SK-N-SH treated with all-trans-retinoic acid at 6 μM for 48 hours (cell line): ENCODE results near the gene FTO.

ENCODE experiments used
- ATAC-seq: fragments of 200-7000 bp; cut with Tn5 transposase; 3 replicates; pipeline ENCODE4 v1.9.1; 2020; ENCODE audit warnings: mild to moderate bottlenecking, moderate library complexity
- CSDC2 ChIP-seq: fragments of 250-450 bp; sonication (Bioruptor Pico); IDR thresholded peaks from 2 replicates; pipeline ENCODE4 v1.5.0; 2020; ENCODE audit warnings: mild to moderate bottlenecking, moderate library complexity
- CSRNP3 ChIP-seq: fragments of 250-450 bp; sonication (Bioruptor Pico); IDR thresholded peaks from 2 replicates; pipeline ENCODE4 v1.5.1; 2021; ENCODE audit warnings: mild to moderate bottlenecking, moderate library complexity
- ESRRG ChIP-seq: fragments of 250-450 bp; sonication (Bioruptor Pico); IDR thresholded peaks from 2 replicates; pipeline ENCODE4 v1.6.1; 2021; ENCODE audit warnings: mild to moderate bottlenecking
- ISL1 ChIP-seq: fragments of 250-450 bp; sonication (Bioruptor Pico); IDR thresholded peaks from 2 replicates; pipeline ENCODE4 v2.1.2; 2022; ENCODE audit warnings: mild to moderate bottlenecking, moderate library complexity
- OSR1 ChIP-seq: fragments of 250-450 bp; sonication (Bioruptor Pico); IDR thresholded peaks from 2 replicates; pipeline ENCODE4 v1.8.0; 2022; ENCODE audit warnings: moderate library complexity, mild to moderate bottlenecking, inconsistent platforms
- POU6F1 ChIP-seq: fragments of 250-450 bp; sonication (Bioruptor Pico); IDR thresholded peaks from 2 replicates; pipeline ENCODE4 v1.8.0; 2021; ENCODE audit warnings: low read depth, mild to moderate bottlenecking, moderate library complexity, borderline replicate concordance
- PPARA ChIP-seq: fragments of 250-450 bp; sonication (Bioruptor Pico); IDR thresholded peaks from 2 replicates; pipeline ENCODE4 v1.5.0; 2020; ENCODE audit warnings: mild to moderate bottlenecking, borderline replicate concordance
- SNAI2 ChIP-seq: fragments of 250-450 bp; sonication (Bioruptor Pico); IDR thresholded peaks from 2 replicates; pipeline ENCODE4 v1.5.0; 2020; ENCODE audit warnings: mild to moderate bottlenecking, moderate library complexity
- TCF4 ChIP-seq: fragments of 250-450 bp; sonication (Bioruptor Pico); IDR thresholded peaks from 2 replicates; pipeline ENCODE4 v1.8.0; 2021; ENCODE audit warnings: mild to moderate bottlenecking, moderate library complexity, borderline replicate concordance
- TSHZ2 ChIP-seq: fragments of 250-450 bp; sonication (Bioruptor Pico); IDR thresholded peaks from 2 replicates; pipeline ENCODE4 v1.5.0; 2020; ENCODE audit warnings: mild to moderate bottlenecking, moderate library complexity
- ZFP3 ChIP-seq: fragments of 250-450 bp; sonication (Bioruptor Pico); IDR thresholded peaks from 2 replicates; pipeline ENCODE4 v1.5.0; 2020; ENCODE audit warnings: mild to moderate bottlenecking, moderate library complexity
- ZFP30 ChIP-seq: fragments of 450-650 bp; formaldehyde crosslinking; IDR thresholded peaks from 2 replicates; pipeline ENCODE4 v1.5.0; 2022; ENCODE audit warnings: mild to moderate bottlenecking, moderate library complexity
- ZNF565 ChIP-seq: fragments of 450-650 bp; formaldehyde crosslinking; conservative IDR thresholded peaks from 2 replicates; pipeline ENCODE4 v1.5.0; 2020; ENCODE audit warnings: low read depth, mild to moderate bottlenecking, moderate library complexity
- ZNF70 ChIP-seq: fragments of 450-650 bp; formaldehyde crosslinking; IDR thresholded peaks from 2 replicates; pipeline ENCODE4 v1.5.0; 2020; ENCODE audit warnings: mild to moderate bottlenecking, moderate library complexity
- ZNF8 ChIP-seq: fragments of 450-650 bp; formaldehyde crosslinking; IDR thresholded peaks from 2 replicates; pipeline ENCODE4 v1.5.0; 2020; ENCODE audit warnings: mild to moderate bottlenecking, moderate library complexity
- TF ChIP-seq, protein P1 (sequence below): fragments of 250-450 bp; sonication (Bioruptor Pico); IDR thresholded peaks from 2 replicates; pipeline ENCODE4 v1.8.0; 2020; ENCODE audit warnings: mild to moderate bottlenecking, moderate library complexity, borderline replicate concordance

FTO gene

DNA sequence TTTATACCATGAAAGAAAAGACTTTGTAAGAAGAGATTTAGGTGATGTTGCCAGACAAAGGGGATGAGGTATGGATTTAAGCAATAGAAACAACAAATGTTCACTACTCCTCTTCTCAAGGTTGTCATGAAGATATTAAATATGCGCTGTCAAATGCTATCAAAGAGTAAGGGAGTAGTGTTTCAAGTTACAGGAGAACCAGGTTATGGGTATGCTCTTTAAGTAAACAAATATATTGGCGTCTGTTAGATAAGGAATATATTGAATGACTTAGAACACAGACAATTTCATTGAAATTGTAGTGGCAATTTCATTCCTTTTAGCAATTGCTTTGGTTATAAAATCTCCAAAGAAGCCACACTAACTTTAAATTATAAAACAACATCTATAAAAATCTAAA, 229.0 kb downstream of the FTO start (continued):
- TF ChIP-seq TSHZ2 (CRISPR knock-in tag) = no peak
- no peak for TF ChIP-seq ZNF565 (CRISPR knock-in tag)
- no peak for TF ChIP-seq CSDC2
- no peak for TF ChIP-seq SNAI2 (CRISPR knock-in tag)
- TF ChIP-seq ZFP30 (CRISPR knock-in tag) = no peak
- no peak for TF ChIP-seq ZFP3

DNA sequence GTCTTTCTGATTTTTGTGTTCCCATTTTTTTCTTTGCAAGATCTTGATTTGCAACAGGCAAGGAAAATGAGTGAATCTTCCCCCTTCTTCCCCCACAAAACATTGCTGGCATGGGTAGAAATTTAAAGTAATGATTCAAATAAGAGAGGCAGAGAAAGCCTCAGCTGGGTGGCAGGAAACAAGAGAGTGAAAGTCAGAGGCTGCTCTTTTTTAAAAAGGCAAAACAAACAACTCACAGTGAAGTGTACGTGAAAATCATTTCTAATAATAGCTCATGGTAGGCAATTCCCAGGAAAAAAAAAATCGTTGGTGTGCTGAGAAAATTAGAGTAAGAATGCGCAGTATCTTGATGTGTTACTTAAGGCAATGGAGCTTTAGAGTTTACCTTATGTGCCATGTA, 229.5 kb downstream of the FTO start:
- ATAC-seq = no peak
- TF ChIP-seq ZNF8 (CRISPR knock-in tag) = no peak
- no peak for TF ChIP-seq ZNF565 (CRISPR knock-in tag)
- TF ChIP-seq CSRNP3 (CRISPR knock-in tag) = no peak
- TF ChIP-seq PPARA (CRISPR knock-in tag) = no peak
- TF ChIP-seq ESRRG (CRISPR knock-in tag) = no peak
- no peak for TF ChIP-seq TSHZ2 (CRISPR knock-in tag)
- TF ChIP-seq POU6F1 (CRISPR knock-in tag) = no peak
- no peak for TF ChIP-seq OSR1 (CRISPR knock-in tag)

DNA sequence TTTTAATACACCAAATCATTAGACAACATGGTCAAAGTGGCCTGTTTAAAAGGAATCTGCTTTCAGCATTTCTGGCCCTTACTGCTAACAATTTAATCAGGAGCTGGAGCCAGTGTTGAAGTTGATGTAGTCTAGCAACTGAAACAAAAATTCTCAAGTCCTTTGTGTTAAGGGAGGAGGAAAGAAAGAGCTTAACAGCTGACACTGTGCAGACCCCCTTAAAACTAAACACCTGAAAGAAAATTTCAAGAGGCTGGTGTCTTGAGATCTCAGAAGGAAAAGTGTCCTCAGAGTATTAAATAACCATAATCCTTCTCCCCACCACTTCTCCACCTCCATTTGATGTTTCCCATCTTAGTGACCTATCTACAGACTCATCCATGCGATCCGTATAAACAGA, 232.1 kb downstream of the FTO start:
- ATAC-seq = no peak
- TF ChIP-seq ISL1 (no peak), PPARA (CRISPR knock-in tag) (no peak), TCF4 (CRISPR knock-in tag) (no peak), ZNF8 (CRISPR knock-in tag) (no peak), CSDC2 (no peak), TSHZ2 (CRISPR knock-in tag) (no peak), ZNF565 (CRISPR knock-in tag) (no peak), ZNF70 (no peak)
- TF ChIP-seq, protein P1, sequence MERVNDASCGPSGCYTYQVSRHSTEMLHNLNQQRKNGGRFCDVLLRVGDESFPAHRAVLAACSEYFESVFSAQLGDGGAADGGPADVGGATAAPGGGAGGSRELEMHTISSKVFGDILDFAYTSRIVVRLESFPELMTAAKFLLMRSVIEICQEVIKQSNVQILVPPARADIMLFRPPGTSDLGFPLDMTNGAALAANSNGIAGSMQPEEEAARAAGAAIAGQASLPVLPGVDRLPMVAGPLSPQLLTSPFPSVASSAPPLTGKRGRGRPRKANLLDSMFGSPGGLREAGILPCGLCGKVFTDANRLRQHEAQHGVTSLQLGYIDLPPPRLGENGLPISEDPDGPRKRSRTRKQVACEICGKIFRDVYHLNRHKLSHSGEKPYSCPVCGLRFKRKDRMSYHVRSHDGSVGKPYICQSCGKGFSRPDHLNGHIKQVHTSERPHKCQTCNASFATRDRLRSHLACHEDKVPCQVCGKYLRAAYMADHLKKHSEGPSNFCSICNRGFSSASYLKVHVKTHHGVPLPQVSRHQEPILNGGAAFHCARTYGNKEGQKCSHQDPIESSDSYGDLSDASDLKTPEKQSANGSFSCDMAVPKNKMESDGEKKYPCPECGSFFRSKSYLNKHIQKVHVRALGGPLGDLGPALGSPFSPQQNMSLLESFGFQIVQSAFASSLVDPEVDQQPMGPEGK = no peak
